Measurements from ENCODE around the gene RABEP2.

The RABEP2 gene

GRCh38 chr16:28924399-28924761, 658 bp downstream of the RABEP2 start:
- H3K4me3 ChIP-seq (ENCODE audit: low read depth, low read length): peak overlapping the region; percentile 81
- TF ChIP-seq CTCF (IDR thresholded peaks at IDR 0.05; ENCODE audit: low read depth, low read length): no peak

GRCh38 chr16:28923652-28924398, 1.2 kb downstream of the RABEP2 start:
- no peak for TF ChIP-seq CTCF (IDR thresholded peaks at IDR 0.05; ENCODE audit: low read depth, low read length)
- no peak overlapping the region; the same call in 1 of the 2 replicates for H3K4me3 ChIP-seq (ENCODE audit: low read depth, low read length)

GRCh38 chr16:28923231-28923587, 1.8 kb downstream of the RABEP2 start:
- TF ChIP-seq CTCF (IDR thresholded peaks at IDR 0.05; ENCODE audit: low read depth, low read length): no peak
- no peak overlapping the region for H3K4me3 ChIP-seq (ENCODE audit: low read depth, low read length)

GRCh38 chr16:28918698-28919097, 6.3 kb downstream of the RABEP2 start:
- TF ChIP-seq CTCF (IDR thresholded peaks at IDR 0.05; ENCODE audit: low read depth, low read length): no peak

GRCh38 chr16:28917095-28917494, 7.9 kb downstream of the RABEP2 start:
- TF ChIP-seq CTCF (IDR thresholded peaks at IDR 0.05; ENCODE audit: low read depth, low read length): no peak

More at GRCh38 chr16:28918698-28919097, 6.3 kb downstream of the RABEP2 start:
- no peak overlapping the region for H3K4me3 ChIP-seq (ENCODE audit: low read depth, low read length)

GRCh38 chr16:28915181-28915580, 9.9 kb downstream of the RABEP2 start:
- H3K4me3 ChIP-seq (ENCODE audit: low read depth, low read length): no peak overlapping the region
- no peak for TF ChIP-seq CTCF (IDR thresholded peaks at IDR 0.05; ENCODE audit: low read depth, low read length)

More at GRCh38 chr16:28917095-28917494, 7.9 kb downstream of the RABEP2 start:
- no peak overlapping the region for H3K4me3 ChIP-seq (ENCODE audit: low read depth, low read length)

GRCh38 chr16:28913946-28914724, 10.9 kb downstream of the RABEP2 start:
- no peak for TF ChIP-seq CTCF (IDR thresholded peaks at IDR 0.05; ENCODE audit: low read depth, low read length)
- H3K4me3 ChIP-seq (ENCODE audit: low read depth, low read length): no peak overlapping the region

All from WI38 (cell line).